SU-DHL-6 (cell line): ENCODE data around the gene UBXN10.

Experiments used
- H2AFZ ChIP-seq: fragments of 200-600 bp; sonication (generic); 2 replicates; pipeline ENCODE4 v1.6.1; 2014; ENCODE audit warnings: low read depth, mild to moderate bottlenecking, moderate library complexity, mixed read lengths, antibody characterized with exemption, low read length; ENCODE audit not compliant: severe bottlenecking
- H3F3A ChIP-seq: fragments of 200-600 bp; shearing (Covaris generic); 2 replicates; pipeline ENCODE4 v1.6.0; 2016; ENCODE audit warnings: antibody characterized with exemption, mild to moderate bottlenecking; ENCODE audit not compliant: insufficient read depth
- H3K27ac ChIP-seq: fragments of 200-600 bp; sonication (generic); 2 replicates; pipeline ENCODE4 v1.5.1; 2016; ENCODE audit warnings: low read depth, mild to moderate bottlenecking, low read length, moderate library complexity, mixed read lengths
- H3K27me3 ChIP-seq: fragments of 200-600 bp; sonication (generic), shearing (Covaris generic); 2 replicates; pipeline ENCODE4 v1.6.0; 2014; ENCODE audit warnings: mild to moderate bottlenecking, low read length
- H3K36me3 ChIP-seq: fragments of 200-600 bp; sonication (generic); 2 replicates; pipeline ENCODE4 v1.6.1; 2014; ENCODE audit warnings: mild to moderate bottlenecking, low read length, mixed read lengths
- H3K4me2 ChIP-seq: fragments of 300-600, 200-600 bp; shearing (Covaris generic), sonication (generic); 2 replicates; pipeline ENCODE4 v1.6.0; 2014; ENCODE audit warnings: low read length, low read depth, mild to moderate bottlenecking; ENCODE audit not compliant: poor library complexity, severe bottlenecking
- H3K4me3 ChIP-seq: fragments of 200-600 bp; sonication (generic); 2 replicates; pipeline ENCODE4 v1.5.1; 2014; ENCODE audit warnings: antibody characterized with exemption, low read length, mild to moderate bottlenecking, mixed read lengths; ENCODE audit not compliant: insufficient read depth, poor library complexity, severe bottlenecking
- H3K79me2 ChIP-seq: fragments of 200-600 bp; sonication (generic); 2 replicates; pipeline ENCODE4 v1.6.1; 2014; ENCODE audit warnings: mild to moderate bottlenecking, low read length, moderate library complexity; ENCODE audit not compliant: insufficient read depth
- H3K9ac ChIP-seq: fragments of 200-600 bp; sonication (generic); 2 replicates; pipeline ENCODE4 v1.7.0; 2014; ENCODE audit warnings: mild to moderate bottlenecking, low read length
- H3K9me2 ChIP-seq: fragments of 200-600 bp; sonication (generic); replicated peaks from 2 replicates; pipeline ENCODE4 v1.6.1; 2014; ENCODE audit warnings: low read length; ENCODE audit not compliant: insufficient read depth
- H3K9me3 ChIP-seq: fragments of 200-600 bp; sonication (generic); 2 replicates; pipeline ENCODE4 v1.6.1; 2014; ENCODE audit warnings: low read length, mixed read lengths; ENCODE audit not compliant: insufficient read depth
- H4K20me1 ChIP-seq: fragments of 200-600 bp; sonication (generic); 2 replicates; pipeline ENCODE4 v1.6.1; 2014; ENCODE audit warnings: low read depth, mild to moderate bottlenecking, antibody characterized with exemption, low read length, moderate library complexity, mixed read lengths
- CTCF ChIP-seq: fragments of 200-600 bp; sonication (generic); IDR thresholded peaks from one replicate; pipeline ENCODE4 v1.5.1; 2017; ENCODE audit warnings: antibody characterized with exemption, mild to moderate bottlenecking, low read length, moderate library complexity; ENCODE audit not compliant: insufficient read depth, poor library complexity, severe bottlenecking
- EZH2phosphoT487 ChIP-seq: fragments of 200-600 bp; sonication (generic), shearing (Covaris generic); conservative IDR thresholded peaks from 2 replicates; pipeline ENCODE4 v1.6.1; 2018; ENCODE audit warnings: mild to moderate bottlenecking, antibody characterized with exemption, low read length, moderate library complexity, mixed read lengths

Gene UBXN10

GRCh38 chr1:20184481-20184900 lies 1.4 kb upstream of the UBXN10 start:
- Histone ChIP-seq H3K4me2 (no peak overlapping the region), H3K27ac (no peak overlapping the region), H3F3A (no peaks in the 10 kb centered on the region), H3K36me3 (no peaks in the 10 kb centered on the region), H2AFZ (no peak overlapping the region), H3K9ac (no peak overlapping the region), H3K79me2 (no peaks in the 10 kb centered on the region), H3K9me3 (no peaks in the 10 kb centered on the region), H4K20me1 (no peaks in the 10 kb centered on the region), H3K9me2 (no peaks in the 10 kb centered on the region), H3K27me3 (no peaks in the 10 kb centered on the region; the same call in 1 of the 2 replicates), H3K4me3 (no peak overlapping the region)
- TF ChIP-seq EZH2phosphoT487: no peak
- no peak for TF ChIP-seq CTCF

- no peaks in the 10 kb centered on the region for H3F3A ChIP-seq
- H3K79me2 ChIP-seq: no peaks in the 10 kb centered on the region
- H3K4me2 ChIP-seq: no peak overlapping the region
- no peak overlapping the region for H3K4me3 ChIP-seq
- TF ChIP-seq EZH2phosphoT487: no peak
- TF ChIP-seq CTCF: no peak
- H3K36me3 ChIP-seq: no peaks in the 10 kb centered on the region
- H3K27ac ChIP-seq: no peak overlapping the region
- H3K9me3 ChIP-seq: no peaks in the 10 kb centered on the region
- no peak overlapping the region for H3K9ac ChIP-seq
- no peaks in the 10 kb centered on the region; the same call in 1 of the 2 replicates for H3K27me3 ChIP-seq
- no peaks in the 10 kb centered on the region for H4K20me1 ChIP-seq
- no peak overlapping the region for H2AFZ ChIP-seq
- H3K9me2 ChIP-seq: no peaks in the 10 kb centered on the region
These were observed 681 bp upstream of the UBXN10 start for GRCh38 chr1:20184997-20185833.

GRCh38 chr1:20187103-20187812 lies 1.4 kb downstream of the UBXN10 start:
- H3K27me3 ChIP-seq: no peaks in the 10 kb centered on the region
- H3K9ac ChIP-seq: no peak overlapping the region
- H3K27ac ChIP-seq: no peak overlapping the region
- no peaks in the 10 kb centered on the region for H3K9me2 ChIP-seq
- H3K4me3 ChIP-seq: no peak overlapping the region
- no peak overlapping the region for H3K4me2 ChIP-seq
- H2AFZ ChIP-seq: no peak overlapping the region
- no peaks in the 10 kb centered on the region for H3K9me3 ChIP-seq
- H3K79me2 ChIP-seq: no peaks in the 10 kb centered on the region
- no peaks in the 10 kb centered on the region for H4K20me1 ChIP-seq
- TF ChIP-seq CTCF: no peak
- no peak for TF ChIP-seq EZH2phosphoT487
- no peaks in the 10 kb centered on the region for H3F3A ChIP-seq
- H3K36me3 ChIP-seq: no peaks in the 10 kb centered on the region
